Measurements from ENCODE around the gene ENGASE.

The ENGASE gene

DNA sequence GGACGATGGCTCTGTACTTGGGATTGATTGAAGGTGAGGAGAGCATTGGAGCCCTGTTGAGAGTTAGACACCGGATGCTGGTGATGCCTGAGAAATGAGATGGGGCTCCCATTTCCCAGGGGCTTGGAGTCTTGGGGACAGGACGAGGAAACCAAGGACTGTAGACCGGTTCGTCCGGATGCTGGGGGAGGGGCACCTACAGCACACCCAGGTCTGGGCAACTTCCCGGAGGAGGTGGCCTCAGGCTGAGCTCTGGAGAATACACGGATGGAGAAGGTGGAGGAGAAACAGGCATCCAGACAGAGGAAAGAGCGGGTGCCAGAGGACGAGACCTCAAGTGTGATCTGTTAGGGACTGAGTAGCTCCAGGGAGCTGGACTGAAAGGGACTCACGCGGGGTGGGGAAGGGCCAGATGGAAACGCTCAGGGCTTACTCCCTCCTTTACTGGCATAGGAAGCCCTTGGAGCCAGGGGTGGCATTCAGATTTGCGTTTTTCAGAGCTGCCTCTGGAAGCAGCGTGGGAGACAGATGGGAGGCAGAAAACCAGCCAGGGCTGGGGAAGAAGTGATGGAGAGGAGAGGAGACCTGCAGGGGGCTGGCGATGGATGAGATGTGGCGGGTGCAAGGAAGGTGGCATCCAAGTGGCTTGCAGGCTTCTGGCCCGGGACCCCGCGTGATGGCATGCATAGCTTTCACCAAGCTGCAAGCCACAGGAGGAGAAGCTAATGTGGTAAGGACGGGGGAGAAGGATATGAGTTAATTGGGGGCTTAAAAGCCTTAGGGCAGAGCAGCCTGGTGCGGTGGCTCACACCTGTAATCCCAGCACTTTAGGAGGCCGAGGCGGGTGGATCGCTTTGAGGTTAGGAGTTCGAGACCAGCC lies 42.4 kb upstream of the ENGASE start:
- no peak overlapping the region for H3K9ac ChIP-seq
- H3K27ac ChIP-seq, result no peak overlapping the region
- no peak overlapping the region for H2AFZ ChIP-seq
- H3K36me3 ChIP-seq (ENCODE audit: control insufficient read depth, insufficient read depth, low read length), result no peaks in the 10 kb centered on the region
- no peak for TF ChIP-seq CTCF (IDR thresholded peaks at IDR 0.05)
- no peaks in the 10 kb centered on the region for H3K27me3 ChIP-seq (ENCODE audit: control insufficient read depth, insufficient read depth, low read length)
- H3K4me1 ChIP-seq, result peaks cover 14% of the 10 kb centered on the region
- H3K4me2 ChIP-seq (ENCODE audit: low read length), result no peak overlapping the region
- no peak overlapping the region for H3K4me3 ChIP-seq (ENCODE audit: low read depth, low read length)
- H3K9me3 ChIP-seq (ENCODE audit: control insufficient read depth, low read length), result no peaks in the 10 kb centered on the region
- H3K79me2 ChIP-seq, result no peaks in the 10 kb centered on the region

DNA sequence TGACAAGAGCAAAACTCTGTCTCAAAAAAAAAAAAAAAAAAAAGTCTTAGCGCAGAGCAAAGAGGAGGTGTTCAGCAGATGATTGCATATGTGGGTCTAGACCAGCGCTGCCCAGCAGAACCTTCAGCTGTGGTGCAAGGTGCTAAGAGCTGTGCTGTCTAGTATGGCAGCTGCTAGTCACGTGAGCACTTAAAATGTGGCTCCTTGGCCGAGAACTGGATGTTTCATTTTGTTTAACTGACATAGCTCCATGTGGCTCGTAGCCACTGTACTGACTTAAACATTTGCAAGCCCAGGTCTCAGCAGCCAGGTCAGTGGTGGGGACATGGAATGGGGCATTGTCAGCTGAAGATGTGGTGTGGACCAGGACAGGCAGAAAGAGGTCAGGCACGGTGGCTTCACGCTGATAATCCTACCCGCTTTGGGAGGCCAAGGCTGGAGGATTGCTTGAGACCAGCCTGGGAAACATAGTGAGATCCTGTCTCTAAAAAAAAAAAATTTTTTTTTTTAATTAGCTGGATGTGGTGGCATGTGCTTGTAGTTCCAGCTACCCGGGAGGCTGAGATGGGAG lies 41.5 kb upstream of the ENGASE start:
- H3K79me2 ChIP-seq, result no peaks in the 10 kb centered on the region
- no peaks in the 10 kb centered on the region for H3K36me3 ChIP-seq (ENCODE audit: control insufficient read depth, insufficient read depth, low read length)
- no peaks in the 10 kb centered on the region for H3K9me3 ChIP-seq (ENCODE audit: control insufficient read depth, low read length)
- no peak overlapping the region for H3K4me2 ChIP-seq (ENCODE audit: low read length)
- no peaks in the 10 kb centered on the region for H3K27me3 ChIP-seq (ENCODE audit: control insufficient read depth, insufficient read depth, low read length)
- no peak overlapping the region for H3K9ac ChIP-seq
- peaks cover 5% of the 10 kb centered on the region for H3K4me1 ChIP-seq
- H2AFZ ChIP-seq, result no peak overlapping the region
- no peak overlapping the region for H3K27ac ChIP-seq
- no peak for TF ChIP-seq CTCF (IDR thresholded peaks at IDR 0.05)
- H3K4me3 ChIP-seq (ENCODE audit: low read depth, low read length), result no peak overlapping the region

- no peak overlapping the region for H3K27ac ChIP-seq
- H3K79me2 ChIP-seq, result no peaks in the 10 kb centered on the region
- no peaks in the 10 kb centered on the region for H3K36me3 ChIP-seq (ENCODE audit: control insufficient read depth, insufficient read depth, low read length)
- no peak overlapping the region for H3K4me2 ChIP-seq (ENCODE audit: low read length)
- H3K9ac ChIP-seq, result no peak overlapping the region
- TF ChIP-seq CTCF (IDR thresholded peaks at IDR 0.05), result no peak
- no peaks in the 10 kb centered on the region for H3K4me1 ChIP-seq
- no peak overlapping the region for H3K4me3 ChIP-seq (ENCODE audit: low read depth, low read length)
- H3K27me3 ChIP-seq (ENCODE audit: control insufficient read depth, insufficient read depth, low read length), result no peaks in the 10 kb centered on the region
- no peak overlapping the region for H2AFZ ChIP-seq
- no peaks in the 10 kb centered on the region for H3K9me3 ChIP-seq (ENCODE audit: control insufficient read depth, low read length)
These were observed 40.7 kb upstream of the ENGASE start for GRCh38 chr17:79033741-79034501.

GRCh38 chr17:79034931-79035485 lies 39.6 kb upstream of the ENGASE start:
- H3K4me3 ChIP-seq (ENCODE audit: low read depth, low read length), result no peak overlapping the region
- H3K4me1 ChIP-seq, result no peaks in the 10 kb centered on the region
- no peak overlapping the region for H3K4me2 ChIP-seq (ENCODE audit: low read length)
- no peaks in the 10 kb centered on the region for H3K27me3 ChIP-seq (ENCODE audit: control insufficient read depth, insufficient read depth, low read length)
- H3K27ac ChIP-seq, result no peak overlapping the region
- H2AFZ ChIP-seq, result no peak overlapping the region
- H3K79me2 ChIP-seq, result no peaks in the 10 kb centered on the region
- H3K9ac ChIP-seq, result no peak overlapping the region
- no peaks in the 10 kb centered on the region for H3K36me3 ChIP-seq (ENCODE audit: control insufficient read depth, insufficient read depth, low read length)
- no peaks in the 10 kb centered on the region for H3K9me3 ChIP-seq (ENCODE audit: control insufficient read depth, low read length)
- no peak for TF ChIP-seq CTCF (IDR thresholded peaks at IDR 0.05)
